T-helper 1 cell treated with Interleukin-12 subunit alpha and Interleukin-12 subunit beta and Interleukin-4 antibody, amounts not matched to agents 30 μg/mL and 1 μg/mL, for 36 hours (primary cell): ENCODE data around the gene ANKRD11.

Experiments used
- H3K27ac Mint-ChIP-seq: one replicate; pipeline ENCODE4 v1.8.0; 2021; ENCODE audit warnings: mild to moderate bottlenecking, mixed read lengths
- H3K27me3 Mint-ChIP-seq: one replicate; pipeline ENCODE4 v1.8.0; 2021; ENCODE audit warnings: low read depth, mixed read lengths
- H3K36me3 Mint-ChIP-seq: one replicate; pipeline ENCODE4 v1.8.0; 2021; ENCODE audit warnings: low read depth, mixed read lengths
- H3K4me1 Mint-ChIP-seq: one replicate; pipeline ENCODE4 v1.8.0; 2021; ENCODE audit warnings: low read depth, mixed read lengths
- H3K4me3 Mint-ChIP-seq: one replicate; pipeline ENCODE4 v1.8.0; 2021; ENCODE audit warnings: mild to moderate bottlenecking, moderate library complexity, mixed read lengths
- H3K9me3 Mint-ChIP-seq: one replicate; pipeline ENCODE4 v1.8.0; 2021; ENCODE audit warnings: mixed read lengths

Gene ANKRD11

GRCh38 chr16:89517128-89517527, 26.8 kb upstream of the ANKRD11 start:
- H3K27me3 Mint-ChIP-seq = no peaks in the 10 kb centered on the region
- no peak overlapping the region for H3K27ac Mint-ChIP-seq
- peaks cover 29% of the 10 kb centered on the region for H3K36me3 Mint-ChIP-seq
- H3K4me1 Mint-ChIP-seq = peaks cover 6% of the 10 kb centered on the region
- no peak overlapping the region for H3K4me3 Mint-ChIP-seq
- H3K9me3 Mint-ChIP-seq = no peaks in the 10 kb centered on the region

DNA sequence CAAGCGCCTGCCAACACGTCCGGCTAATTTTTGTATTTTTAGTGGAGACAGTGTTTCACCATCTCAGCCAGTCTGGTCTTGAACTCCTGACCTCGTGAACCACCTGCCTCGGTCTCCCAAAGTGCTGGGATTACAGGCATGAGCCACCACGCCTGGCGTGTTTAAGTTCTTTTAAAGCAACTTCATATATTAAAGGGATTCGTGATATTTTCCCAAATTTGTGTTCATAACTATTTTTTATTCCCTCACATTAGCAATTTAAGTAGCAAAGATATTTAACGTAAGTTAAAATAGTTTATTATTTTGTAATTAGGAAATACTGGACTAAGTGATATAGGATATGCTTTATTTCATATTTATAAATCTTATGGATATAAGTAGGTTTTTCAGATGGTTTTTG, 22.1 kb upstream of the ANKRD11 start:
- H3K4me3 Mint-ChIP-seq = no peak overlapping the region
- no peaks in the 10 kb centered on the region for H3K9me3 Mint-ChIP-seq
- no peaks in the 10 kb centered on the region for H3K27me3 Mint-ChIP-seq
- peaks cover 17% of the 10 kb centered on the region for H3K36me3 Mint-ChIP-seq
- H3K4me1 Mint-ChIP-seq = peaks cover 4% of the 10 kb centered on the region
- H3K27ac Mint-ChIP-seq = no peak overlapping the region

DNA sequence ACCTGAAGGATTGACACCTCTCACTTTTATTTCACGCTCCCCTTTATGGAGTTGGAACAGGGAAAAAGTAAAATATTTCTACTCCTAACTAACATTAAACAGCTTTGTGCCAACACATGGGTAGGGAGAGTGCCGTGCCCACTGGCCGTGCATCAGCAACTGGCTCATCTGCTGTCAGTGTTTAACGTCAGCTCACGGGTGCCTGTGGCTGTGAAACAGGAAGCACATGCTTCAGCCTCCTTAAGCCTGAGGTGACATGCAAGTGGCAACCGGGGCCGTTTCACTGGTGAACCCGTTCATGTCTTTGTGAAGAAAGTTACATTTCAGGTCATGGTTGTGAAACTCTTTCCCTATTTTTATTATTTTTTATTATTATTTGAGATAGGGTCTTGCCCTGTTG, 21.0 kb upstream of the ANKRD11 start:
- no peaks in the 10 kb centered on the region for H3K9me3 Mint-ChIP-seq
- H3K36me3 Mint-ChIP-seq = peaks cover 14% of the 10 kb centered on the region
- no peaks in the 10 kb centered on the region for H3K27me3 Mint-ChIP-seq
- H3K4me3 Mint-ChIP-seq = no peak overlapping the region
- no peak overlapping the region for H3K27ac Mint-ChIP-seq
- H3K4me1 Mint-ChIP-seq = peaks cover 11% of the 10 kb centered on the region

DNA sequence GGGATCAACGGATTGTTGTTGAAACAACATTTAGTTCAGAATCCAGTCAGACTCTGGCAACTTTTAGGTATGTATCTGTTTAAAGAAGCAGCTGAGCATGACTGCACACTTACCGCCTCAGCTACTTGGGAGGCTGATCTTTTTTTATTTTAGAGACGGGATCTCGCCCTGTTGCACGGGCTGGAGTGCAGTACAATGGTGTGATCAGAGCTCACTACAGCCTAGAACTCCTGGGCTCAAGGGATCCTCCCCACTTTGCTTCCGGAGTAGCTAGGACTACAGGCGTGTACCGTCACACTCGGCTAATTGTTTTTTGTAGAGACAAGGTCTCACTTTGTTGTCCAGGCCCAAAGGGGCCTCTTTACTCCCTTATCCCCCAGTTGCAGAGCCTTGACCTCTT, 20.2 kb upstream of the ANKRD11 start:
- Mint-ChIP-seq H3K4me1 (peaks cover 16% of the 10 kb centered on the region), H3K4me3 (peak overlapping the region; percentile 57), H3K9me3 (no peaks in the 10 kb centered on the region), H3K27ac (peak overlapping the region; percentile 45), H3K27me3 (no peaks in the 10 kb centered on the region), H3K36me3 (peaks cover 14% of the 10 kb centered on the region)

- Mint-ChIP-seq H3K4me3 (peak within 1 kb of the TSS; percentile 91), H3K9me3 (no peaks in the 10 kb centered on the region), H3K4me1 (peaks cover 20% of the 10 kb centered on the region), H3K27me3 (no peaks in the 10 kb centered on the region), H3K27ac (peak within 1 kb of the TSS; percentile 91), H3K36me3 (peaks cover 4% of the 10 kb centered on the region)
Observed at GRCh38 chr16:89507834-89508590, 17.7 kb upstream of the ANKRD11 start, which contains the start of gene SPG7. Gene SPG7 (plus strand): TSS chr16:89508403. CDS start chr16:89508418, 15 bp downstream.

GRCh38 chr16:89507214-89507833, 17.0 kb upstream of the ANKRD11 start:
- Mint-ChIP-seq H3K4me3 (peak overlapping the region; percentile 74), H3K36me3 (peaks cover 4% of the 10 kb centered on the region), H3K9me3 (no peaks in the 10 kb centered on the region), H3K27ac (peak overlapping the region; percentile 76), H3K4me1 (peaks cover 20% of the 10 kb centered on the region), H3K27me3 (no peaks in the 10 kb centered on the region)

GRCh38 chr16:89506791-89507191, 16.4 kb upstream of the ANKRD11 start:
- Mint-ChIP-seq H3K27ac (peak overlapping the region; percentile 76), H3K36me3 (peaks cover 4% of the 10 kb centered on the region), H3K4me1 (peaks cover 20% of the 10 kb centered on the region), H3K4me3 (peak overlapping the region; percentile 74), H3K27me3 (no peaks in the 10 kb centered on the region), H3K9me3 (no peaks in the 10 kb centered on the region)

DNA sequence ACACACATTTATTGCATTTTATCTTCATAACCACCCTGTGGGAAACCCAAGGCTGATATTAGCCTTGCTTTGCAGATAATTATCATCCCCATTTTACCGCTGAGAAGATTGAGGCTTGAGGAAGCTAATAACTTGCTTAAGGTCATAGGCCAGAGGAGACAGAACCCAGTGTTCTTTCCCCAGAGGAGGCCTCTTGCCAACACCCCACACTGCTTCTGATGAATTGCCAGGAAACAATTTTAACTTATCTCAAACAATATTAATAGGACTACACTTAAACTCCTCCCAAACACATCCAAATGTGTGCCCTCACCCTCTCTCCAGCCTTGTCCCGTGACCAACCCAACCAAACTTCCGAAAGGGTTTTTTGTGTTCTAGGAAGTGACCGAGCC, 15.7 kb upstream of the ANKRD11 start:
- Mint-ChIP-seq H3K27me3 (no peaks in the 10 kb centered on the region), H3K36me3 (peaks cover 4% of the 10 kb centered on the region), H3K27ac (peak overlapping the region; percentile 88), H3K4me1 (peaks cover 18% of the 10 kb centered on the region), H3K4me3 (peak overlapping the region; percentile 74), H3K9me3 (no peaks in the 10 kb centered on the region)

DNA sequence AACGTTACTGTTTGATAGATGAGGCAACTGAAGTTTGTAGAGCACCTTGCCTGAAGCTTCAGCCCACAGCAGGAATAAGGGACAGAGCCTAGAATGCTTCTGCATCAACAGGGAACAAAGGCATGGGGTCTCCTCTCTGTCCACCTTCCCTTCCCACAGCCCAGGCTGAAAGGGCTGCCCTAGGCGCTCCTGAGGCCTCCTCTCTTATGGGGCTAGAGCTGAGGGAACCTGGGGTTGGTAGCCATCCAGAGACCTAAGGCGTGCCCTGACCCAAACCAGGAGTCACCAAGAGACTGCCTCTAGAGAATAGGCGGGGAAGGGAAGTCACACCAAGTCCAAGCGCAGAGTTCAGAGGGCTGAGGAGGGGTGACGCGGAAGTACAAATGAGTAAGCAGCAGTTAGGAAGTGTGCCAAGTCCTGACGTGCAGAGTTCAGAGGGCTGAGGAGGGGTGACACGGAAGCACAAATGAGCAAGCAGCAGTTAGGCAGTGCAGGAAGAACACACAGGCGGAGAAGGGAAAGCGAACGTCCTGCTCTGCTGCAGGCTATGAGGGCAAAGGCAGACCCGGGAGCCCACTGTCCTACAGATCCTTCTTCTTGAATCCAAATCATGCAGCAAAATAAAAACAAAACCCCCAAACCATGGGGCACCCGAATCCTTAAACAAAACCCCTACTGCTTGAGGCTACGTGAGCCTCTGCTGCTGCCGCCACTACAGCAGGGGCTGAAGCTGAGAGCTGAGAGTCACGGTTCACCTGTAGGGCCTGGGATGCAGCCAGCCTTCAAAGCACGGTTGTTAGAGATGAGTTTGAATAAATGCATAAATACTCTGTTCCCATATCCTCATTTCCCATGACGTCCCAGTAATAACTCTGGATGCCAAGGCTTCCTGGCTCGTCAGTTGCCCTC, 15.1 kb upstream of the ANKRD11 start:
- Mint-ChIP-seq H3K9me3 (no peaks in the 10 kb centered on the region), H3K4me1 (peaks cover 18% of the 10 kb centered on the region), H3K4me3 (peak overlapping the region; percentile 74), H3K27me3 (no peaks in the 10 kb centered on the region), H3K36me3 (peaks cover 2% of the 10 kb centered on the region), H3K27ac (peak overlapping the region; percentile 88)

GRCh38 chr16:89504091-89504490, 13.7 kb upstream of the ANKRD11 start:
- Mint-ChIP-seq H3K27ac (no peak overlapping the region), H3K4me1 (peaks cover 18% of the 10 kb centered on the region), H3K36me3 (no peaks in the 10 kb centered on the region), H3K27me3 (no peaks in the 10 kb centered on the region), H3K9me3 (no peaks in the 10 kb centered on the region), H3K4me3 (no peak overlapping the region)

- Mint-ChIP-seq H3K4me3 (no peak overlapping the region), H3K9me3 (no peaks in the 10 kb centered on the region), H3K27ac (no peak overlapping the region), H3K27me3 (no peaks in the 10 kb centered on the region), H3K36me3 (peaks cover 2% of the 10 kb centered on the region), H3K4me1 (peaks cover 17% of the 10 kb centered on the region)
Observed at GRCh38 chr16:89502081-89502843, 11.9 kb upstream of the ANKRD11 start.

DNA sequence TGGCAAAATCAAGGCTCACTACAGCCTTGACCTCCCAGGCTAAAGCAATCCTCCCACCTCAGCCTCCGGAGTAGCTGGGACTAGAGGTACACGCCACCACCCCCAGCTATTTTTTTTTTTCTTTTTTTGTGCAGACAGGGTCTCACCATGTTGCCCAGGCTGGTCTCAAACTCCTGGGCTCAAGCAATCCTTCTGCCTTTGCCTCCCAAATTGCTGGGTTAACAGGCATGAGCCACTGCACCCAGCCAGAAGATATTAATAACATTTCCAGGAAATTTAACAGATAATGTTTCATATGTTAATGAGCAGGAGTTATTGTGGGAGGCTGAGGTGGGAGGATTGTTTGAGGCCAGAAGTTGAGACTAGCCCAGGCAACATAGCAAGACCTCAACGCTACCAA, 9.4 kb upstream of the ANKRD11 start:
- no peak overlapping the region for H3K27ac Mint-ChIP-seq
- peaks cover 2% of the 10 kb centered on the region for H3K36me3 Mint-ChIP-seq

GRCh38 chr16:89498839-89499238, 8.5 kb upstream of the ANKRD11 start:
- H3K4me1 Mint-ChIP-seq = no peaks in the 10 kb centered on the region
- no peaks in the 10 kb centered on the region for H3K9me3 Mint-ChIP-seq
- no peak overlapping the region for H3K4me3 Mint-ChIP-seq
- no peak overlapping the region for H3K27ac Mint-ChIP-seq
- no peaks in the 10 kb centered on the region for H3K27me3 Mint-ChIP-seq
- peaks cover 2% of the 10 kb centered on the region for H3K36me3 Mint-ChIP-seq

More for the DNA sequence above, 9.4 kb upstream of the ANKRD11 start:
- H3K4me3 Mint-ChIP-seq = no peak overlapping the region
- no peaks in the 10 kb centered on the region for H3K27me3 Mint-ChIP-seq
- H3K9me3 Mint-ChIP-seq = no peaks in the 10 kb centered on the region
- H3K4me1 Mint-ChIP-seq = no peaks in the 10 kb centered on the region

DNA sequence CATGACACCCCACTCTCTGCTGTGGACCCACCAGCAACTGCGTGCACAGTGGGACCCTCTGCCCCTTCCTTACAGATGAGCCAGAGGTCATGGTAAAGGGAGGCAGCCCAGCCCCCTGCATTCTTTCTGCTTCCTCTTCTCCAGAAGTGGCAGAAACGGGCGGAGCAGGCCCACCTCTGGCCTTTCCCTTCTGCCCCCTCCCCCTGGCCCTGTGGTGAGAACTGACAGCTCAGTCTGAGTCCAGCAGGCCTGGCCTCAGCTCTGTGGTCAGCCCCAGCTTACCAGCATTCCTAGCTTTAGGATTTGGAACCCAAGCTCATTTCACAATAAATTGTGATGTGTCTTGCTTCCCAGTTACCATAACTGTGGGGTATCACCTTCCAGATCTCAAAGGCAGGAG, 4.8 kb upstream of the ANKRD11 start:
- H3K36me3 Mint-ChIP-seq = peaks cover 8% of the 10 kb centered on the region
- no peak overlapping the region for H3K27ac Mint-ChIP-seq
- H3K4me1 Mint-ChIP-seq = peaks cover 16% of the 10 kb centered on the region
- no peaks in the 10 kb centered on the region for H3K27me3 Mint-ChIP-seq
- no peaks in the 10 kb centered on the region for H3K9me3 Mint-ChIP-seq
- no peak overlapping the region for H3K4me3 Mint-ChIP-seq
